Stimulated activated memory B cell treated with anti-CD40 and anti-IgM and Interleukin-4, amounts not matched to agents 10 μg/mL and 1 μg/mL and 100 μg/mL, for 72 hours (primary cell): ENCODE data around the gene TSPAN17.
A peak's percentile ranks its signal among the peaks of the same experiment; 100 is the strongest.

Source experiments
- ATAC-seq: fragments of 150-1000 bp; cut with Tn5 transposase; 2 replicates; pipeline ENCODE4 v1.10.0; 2021
- H3K27ac Mint-ChIP-seq: one replicate; pipeline ENCODE4 v1.8.0; 2022; ENCODE audit warnings: mild to moderate bottlenecking, mixed read lengths
- H3K27me3 Mint-ChIP-seq: one replicate; pipeline ENCODE4 v1.8.0; 2022; ENCODE audit warnings: mixed read lengths
- H3K36me3 Mint-ChIP-seq: one replicate; pipeline ENCODE4 v1.8.0; 2022; ENCODE audit warnings: mixed read lengths
- H3K4me1 Mint-ChIP-seq: one replicate; pipeline ENCODE4 v1.8.0; 2022; ENCODE audit warnings: mixed read lengths
- H3K4me3 Mint-ChIP-seq: one replicate; pipeline ENCODE4 v1.8.0; 2022; ENCODE audit warnings: mild to moderate bottlenecking, moderate library complexity, mixed read lengths
- H3K9me3 Mint-ChIP-seq: one replicate; pipeline ENCODE4 v1.8.0; 2022; ENCODE audit warnings: mixed read lengths

TSPAN17 gene

DNA sequence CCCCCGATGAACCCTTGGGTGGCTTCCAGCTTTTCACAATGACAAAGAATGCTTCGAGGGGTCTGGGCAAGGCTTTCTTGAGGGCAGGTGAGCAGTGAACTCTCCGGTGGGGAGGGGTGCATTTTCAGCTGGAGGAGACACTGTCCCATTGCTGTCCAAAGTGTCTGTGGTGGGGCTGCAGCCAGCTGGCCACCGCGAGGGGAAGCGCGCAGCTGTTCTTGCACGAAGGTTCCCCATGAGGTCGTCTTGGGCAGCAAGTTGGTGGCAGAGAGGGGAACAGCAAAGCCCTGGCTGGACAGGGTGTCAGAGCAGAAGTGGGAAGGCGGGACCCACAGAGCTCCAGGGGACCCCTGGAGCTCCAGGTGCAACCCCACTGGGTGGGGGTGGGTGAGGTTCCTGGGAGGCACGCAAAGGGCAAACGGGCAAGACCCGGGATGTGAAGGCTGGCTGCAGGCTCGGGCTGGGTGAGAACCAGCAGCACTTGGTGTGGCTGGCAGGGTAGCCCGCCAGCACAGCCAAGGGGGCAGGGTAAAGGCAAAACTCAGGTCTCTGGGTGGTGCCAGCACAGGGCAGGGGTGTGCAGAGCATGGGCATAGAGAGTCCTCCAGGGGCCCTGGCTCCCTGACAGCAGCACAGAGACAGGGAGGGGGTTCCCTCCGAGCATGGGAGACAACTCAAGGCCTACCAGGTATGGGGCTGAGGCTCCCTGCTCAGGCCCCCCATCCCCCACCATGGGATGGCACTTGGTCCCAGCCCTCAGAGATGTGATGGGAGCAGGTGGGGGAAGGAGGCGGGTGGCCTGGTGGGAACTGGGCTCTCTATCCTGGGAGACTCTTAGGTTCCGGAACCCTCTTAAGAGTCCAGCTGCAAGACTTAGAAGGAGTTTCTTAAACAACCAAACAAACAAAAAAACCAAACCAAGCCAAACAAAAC, 26.6 kb downstream of the TSPAN17 start:
- peaks cover 35% of the 10 kb centered on the region for H3K4me1 Mint-ChIP-seq
- no peak overlapping the region for H3K27ac Mint-ChIP-seq
- peaks cover 81% of the 10 kb centered on the region for H3K27me3 Mint-ChIP-seq
- H3K4me3 Mint-ChIP-seq, result no peak overlapping the region
- no peak for ATAC-seq
- H3K36me3 Mint-ChIP-seq, result no peaks in the 10 kb centered on the region
- no peaks in the 10 kb centered on the region for H3K9me3 Mint-ChIP-seq

DNA sequence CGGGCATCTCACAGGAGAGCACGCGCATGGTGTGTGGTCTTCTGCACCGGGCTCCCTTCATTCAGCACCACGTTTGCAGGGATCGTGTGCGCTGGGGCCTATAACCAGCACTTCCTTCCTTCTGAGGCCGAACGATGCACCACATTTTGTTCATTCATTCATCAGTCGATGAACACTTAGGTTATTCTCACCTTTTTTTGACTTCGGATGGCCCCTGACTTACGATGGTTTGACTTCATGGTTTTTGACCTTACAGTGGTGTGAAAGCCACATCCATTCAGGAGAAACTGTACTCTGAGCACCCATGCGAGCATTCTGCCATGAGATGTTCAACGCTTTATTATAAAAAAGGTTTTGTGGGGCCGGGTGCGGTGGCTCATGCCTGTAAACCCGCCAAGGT, 27.5 kb downstream of the TSPAN17 start:
- no peak for ATAC-seq
- H3K36me3 Mint-ChIP-seq, result no peaks in the 10 kb centered on the region
- no peak overlapping the region for H3K4me3 Mint-ChIP-seq
- no peaks in the 10 kb centered on the region for H3K9me3 Mint-ChIP-seq
- peaks cover 89% of the 10 kb centered on the region for H3K27me3 Mint-ChIP-seq
- peaks cover 35% of the 10 kb centered on the region for H3K4me1 Mint-ChIP-seq
- no peak overlapping the region for H3K27ac Mint-ChIP-seq

DNA sequence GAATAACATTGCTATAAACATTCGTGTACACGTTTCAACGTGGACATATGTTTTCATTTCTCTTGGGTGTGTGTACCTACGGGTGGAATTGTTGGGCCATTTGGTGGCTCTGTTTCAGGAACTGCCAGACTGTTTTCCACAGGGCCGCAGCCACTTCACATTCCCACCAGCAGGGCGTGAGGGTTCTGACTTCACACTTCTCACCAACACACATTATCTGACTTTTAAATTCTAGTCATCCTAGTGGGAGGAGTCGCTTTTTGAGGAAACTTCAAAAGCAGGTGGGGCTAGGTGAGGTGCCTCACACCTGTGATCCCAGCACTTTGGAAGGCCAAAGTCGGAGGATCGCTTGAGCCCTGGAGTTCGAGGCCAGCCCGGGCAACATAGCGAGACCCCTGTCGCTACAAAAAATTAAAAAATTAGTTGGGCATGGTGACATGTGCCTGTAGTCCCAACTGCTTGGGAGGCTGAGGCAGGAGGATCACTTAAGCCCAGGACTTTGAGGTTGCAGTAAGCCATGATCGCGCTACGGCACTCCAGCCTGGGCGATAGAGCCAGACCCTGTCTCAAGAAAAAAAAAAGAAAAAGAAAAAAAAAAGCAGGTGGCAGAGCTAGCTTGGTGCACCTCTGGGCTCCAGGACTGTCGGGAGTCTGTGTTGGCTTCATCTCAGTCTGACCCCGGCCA, 28.5 kb downstream of the TSPAN17 start:
- Mint-ChIP-seq H3K27me3 (peaks cover 87% of the 10 kb centered on the region), H3K4me3 (no peak overlapping the region), H3K4me1 (peaks cover 35% of the 10 kb centered on the region), H3K36me3 (no peaks in the 10 kb centered on the region), H3K27ac (peak overlapping the region; percentile 17), H3K9me3 (no peaks in the 10 kb centered on the region)
- no peak for ATAC-seq

DNA sequence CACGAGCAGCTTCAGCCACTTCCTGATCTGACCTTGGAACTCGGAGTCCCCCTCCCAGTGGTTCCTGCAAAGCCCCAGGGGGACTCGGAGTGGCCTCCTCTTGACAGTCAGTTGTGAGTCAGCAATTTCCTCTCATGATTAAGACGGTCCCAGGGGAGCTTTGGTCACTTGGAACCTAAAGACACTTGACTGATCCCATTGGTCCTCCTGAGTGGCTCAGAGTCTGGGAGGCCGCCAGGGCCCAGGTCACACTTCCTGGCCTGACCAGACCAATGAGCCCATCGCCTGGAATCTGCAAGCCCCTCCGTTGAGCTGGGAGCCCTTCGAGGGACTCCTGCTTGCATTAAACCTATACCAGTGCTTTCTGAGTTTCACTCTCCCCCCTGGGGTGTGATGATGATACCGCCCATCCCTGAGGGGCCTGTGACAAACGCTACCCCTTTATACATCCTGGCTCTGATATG, 29.1 kb downstream of the TSPAN17 start:
- Mint-ChIP-seq H3K27ac (peak overlapping the region; percentile 17), H3K9me3 (no peaks in the 10 kb centered on the region), H3K4me3 (no peak overlapping the region), H3K27me3 (peaks cover 86% of the 10 kb centered on the region), H3K4me1 (peaks cover 35% of the 10 kb centered on the region), H3K36me3 (no peaks in the 10 kb centered on the region)
- ATAC-seq, result peak; percentile 58

DNA sequence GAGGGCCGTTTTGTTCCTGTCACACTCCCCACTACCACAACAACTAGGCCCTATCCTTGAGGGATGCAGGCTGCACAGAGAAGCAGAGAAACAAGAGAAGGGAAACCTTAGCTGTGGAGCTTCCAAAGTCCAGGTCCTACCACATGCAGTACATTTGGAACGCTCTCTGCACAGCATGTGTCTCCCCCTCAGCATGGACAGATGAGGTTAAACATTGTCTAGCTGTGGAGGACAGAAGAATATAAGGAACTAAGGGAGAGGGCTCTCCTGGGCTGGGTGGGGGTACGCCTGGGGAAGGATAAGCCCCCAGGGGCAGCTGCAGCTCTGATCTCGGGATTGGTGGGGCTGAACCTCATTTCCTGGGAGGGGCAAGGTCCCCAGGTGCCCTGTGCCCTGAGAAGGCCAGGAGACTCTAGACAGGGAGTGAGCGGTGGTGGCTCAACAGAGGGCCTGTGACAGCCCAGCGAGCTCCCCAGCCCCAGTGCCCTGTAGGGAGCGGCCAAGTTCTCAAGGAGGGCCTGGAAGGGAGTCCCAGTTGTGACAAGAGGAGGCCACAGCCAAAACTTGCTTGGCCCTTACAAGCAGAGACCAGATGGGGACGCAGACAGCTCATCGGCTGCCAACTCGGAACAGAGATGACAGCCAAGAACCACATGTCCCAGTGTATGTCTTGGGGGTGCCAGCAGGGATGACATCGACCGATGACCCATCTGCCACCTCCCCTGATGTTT, 30.1 kb downstream of the TSPAN17 start:
- Mint-ChIP-seq H3K27me3 (peaks cover 86% of the 10 kb centered on the region), H3K4me3 (no peak overlapping the region), H3K27ac (peak overlapping the region; percentile 17), H3K4me1 (peaks cover 35% of the 10 kb centered on the region), H3K36me3 (no peaks in the 10 kb centered on the region), H3K9me3 (no peaks in the 10 kb centered on the region)
- ATAC-seq, result no peak

DNA sequence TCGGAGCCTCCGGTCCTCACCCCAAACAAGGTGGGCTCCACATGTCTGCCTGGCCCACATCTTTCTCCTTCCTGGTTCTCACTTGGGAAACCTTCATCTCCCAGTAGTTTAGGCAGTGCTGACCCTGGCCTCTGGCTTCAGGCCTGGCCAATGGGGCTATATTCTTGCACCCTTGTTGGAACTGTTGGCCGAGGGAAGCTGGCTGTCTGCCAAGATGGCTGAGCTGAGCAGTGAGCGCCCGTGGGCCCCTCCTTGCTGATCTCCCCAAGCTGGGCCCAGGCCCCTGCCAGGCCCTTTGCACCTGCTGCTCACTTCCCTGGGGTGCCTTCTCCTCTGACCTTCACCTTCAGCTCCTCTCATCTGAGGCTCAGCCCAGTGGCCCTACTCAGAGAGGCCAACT, 31.3 kb downstream of the TSPAN17 start:
- no peak for ATAC-seq
- H3K27ac Mint-ChIP-seq, result no peak overlapping the region
- H3K36me3 Mint-ChIP-seq, result no peaks in the 10 kb centered on the region
- no peaks in the 10 kb centered on the region for H3K9me3 Mint-ChIP-seq
- peaks cover 81% of the 10 kb centered on the region for H3K27me3 Mint-ChIP-seq
- peaks cover 35% of the 10 kb centered on the region for H3K4me1 Mint-ChIP-seq
- no peak overlapping the region for H3K4me3 Mint-ChIP-seq

DNA sequence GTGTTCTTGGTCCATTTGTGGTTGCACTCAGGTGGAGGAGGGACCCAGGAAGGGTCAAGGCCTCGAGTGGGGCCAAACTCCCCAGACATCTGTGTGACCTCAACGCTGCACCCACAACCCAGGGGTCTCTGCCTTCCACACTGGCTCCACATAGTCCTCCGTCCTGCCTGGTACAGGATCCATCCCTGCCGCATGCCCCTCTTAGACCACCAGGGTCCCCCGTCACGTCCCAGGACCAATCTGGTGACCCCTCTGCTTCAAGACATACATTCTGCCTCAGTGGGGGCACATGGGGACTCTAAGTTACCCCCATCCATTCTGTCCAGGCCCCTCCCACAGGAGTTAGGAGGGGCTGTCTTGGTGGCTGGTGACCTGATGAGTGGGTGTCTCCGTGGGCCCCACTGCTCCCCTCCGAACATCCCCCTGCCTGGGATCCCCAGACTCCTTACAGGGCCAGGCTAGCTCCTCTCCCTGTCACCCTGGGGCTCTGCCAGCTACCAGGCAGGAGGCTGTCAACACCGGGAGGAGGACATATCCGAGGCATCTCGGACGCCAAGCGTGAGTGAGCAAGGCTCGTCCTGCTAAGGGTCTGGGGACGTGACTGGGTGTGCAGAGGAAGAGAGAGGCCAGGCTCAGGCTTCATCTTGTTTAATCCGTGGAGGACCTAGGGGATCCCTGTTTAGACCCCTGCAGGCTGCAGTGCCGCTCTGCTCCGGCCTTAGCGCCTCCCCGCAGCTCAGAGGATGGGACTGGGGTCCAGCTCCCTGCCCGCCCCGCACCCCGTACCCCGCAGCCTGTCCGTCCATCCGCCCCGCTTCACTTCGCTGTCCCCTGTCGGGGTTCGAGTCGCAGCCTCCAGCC, 32.3 kb downstream of the TSPAN17 start:
- Mint-ChIP-seq H3K27me3 (peaks cover 81% of the 10 kb centered on the region), H3K36me3 (no peaks in the 10 kb centered on the region), H3K4me1 (peaks cover 32% of the 10 kb centered on the region), H3K4me3 (no peak overlapping the region), H3K9me3 (peaks cover 5% of the 10 kb centered on the region), H3K27ac (no peak overlapping the region)
- no peak for ATAC-seq

DNA sequence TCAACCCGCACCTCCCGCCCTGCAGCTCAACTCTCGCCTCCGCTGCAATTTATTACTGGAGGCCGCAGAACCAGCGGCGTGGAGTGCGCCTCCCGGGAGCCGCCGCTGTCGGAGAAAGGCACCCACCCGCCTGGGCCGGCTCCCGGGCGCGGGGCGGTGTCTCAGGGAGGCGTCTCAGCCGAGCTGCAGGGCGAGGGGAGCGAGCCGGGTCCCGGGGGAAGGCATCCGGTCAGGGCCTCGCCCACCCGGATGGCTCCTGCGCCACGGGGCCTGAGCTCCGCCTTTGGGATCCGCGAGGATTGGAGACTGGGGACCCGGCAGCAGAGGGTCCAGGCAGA, 32.9 kb downstream of the TSPAN17 start:
- ATAC-seq, result no peak
- peaks cover 4% of the 10 kb centered on the region for H3K36me3 Mint-ChIP-seq
- H3K9me3 Mint-ChIP-seq, result peaks cover 8% of the 10 kb centered on the region
- H3K27ac Mint-ChIP-seq, result no peak overlapping the region
- H3K27me3 Mint-ChIP-seq, result peaks cover 83% of the 10 kb centered on the region
- H3K4me3 Mint-ChIP-seq, result no peak overlapping the region
- H3K4me1 Mint-ChIP-seq, result peaks cover 29% of the 10 kb centered on the region

DNA sequence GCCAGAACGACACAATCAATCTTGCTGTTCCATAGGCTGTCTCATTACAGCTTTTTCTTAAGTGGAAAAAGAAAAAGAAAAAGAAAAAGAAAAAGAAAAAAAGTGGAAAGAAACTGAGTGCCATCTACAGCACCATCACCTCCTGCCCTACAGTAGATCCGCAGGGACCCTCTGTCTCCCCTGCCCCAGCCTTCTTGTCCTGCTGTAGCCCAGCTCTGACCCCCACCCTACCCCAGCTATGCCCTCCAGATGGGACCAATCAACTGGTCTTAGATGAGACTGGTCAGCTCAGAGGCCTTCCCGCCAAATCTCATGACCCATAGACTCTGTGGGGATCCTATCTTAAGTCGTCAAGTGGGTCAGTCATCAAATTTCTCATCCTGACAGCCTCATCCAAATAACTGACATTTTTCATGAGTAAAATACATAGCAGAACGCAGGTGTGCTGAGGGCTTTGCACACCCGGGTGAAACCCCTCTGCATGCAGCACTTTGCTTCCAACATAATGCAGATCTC, 34.8 kb downstream of the TSPAN17 start:
- Mint-ChIP-seq H3K27me3 (peaks cover 76% of the 10 kb centered on the region), H3K9me3 (peaks cover 13% of the 10 kb centered on the region), H3K27ac (no peak overlapping the region), H3K4me1 (peaks cover 12% of the 10 kb centered on the region), H3K36me3 (peaks cover 6% of the 10 kb centered on the region), H3K4me3 (no peak overlapping the region)
- no peak for ATAC-seq

DNA sequence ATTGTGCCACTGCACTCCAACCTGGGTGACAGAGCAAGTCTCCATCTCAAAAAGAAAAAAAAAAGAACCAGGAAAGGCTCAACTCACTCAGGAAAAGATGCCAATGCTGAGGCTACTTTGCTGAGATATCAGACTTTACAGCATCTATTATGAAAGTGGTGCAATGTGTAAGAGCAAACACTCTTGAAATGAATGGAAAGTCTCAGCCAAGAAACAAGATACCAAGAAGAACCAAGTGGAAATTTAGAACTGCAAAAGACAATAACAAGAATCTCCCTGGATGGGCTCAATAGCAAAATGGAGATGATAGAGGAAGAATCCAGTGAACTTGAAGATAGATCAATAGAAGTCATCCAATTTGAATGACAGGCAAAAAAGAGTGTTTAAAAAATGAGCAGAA, 37.7 kb downstream of the TSPAN17 start:
- no peak for ATAC-seq
- no peak overlapping the region for H3K27ac Mint-ChIP-seq
- no peaks in the 10 kb centered on the region for H3K4me1 Mint-ChIP-seq
- peaks cover 57% of the 10 kb centered on the region for H3K27me3 Mint-ChIP-seq
- no peak overlapping the region for H3K4me3 Mint-ChIP-seq
- H3K36me3 Mint-ChIP-seq, result peaks cover 6% of the 10 kb centered on the region
- peaks cover 13% of the 10 kb centered on the region for H3K9me3 Mint-ChIP-seq

DNA sequence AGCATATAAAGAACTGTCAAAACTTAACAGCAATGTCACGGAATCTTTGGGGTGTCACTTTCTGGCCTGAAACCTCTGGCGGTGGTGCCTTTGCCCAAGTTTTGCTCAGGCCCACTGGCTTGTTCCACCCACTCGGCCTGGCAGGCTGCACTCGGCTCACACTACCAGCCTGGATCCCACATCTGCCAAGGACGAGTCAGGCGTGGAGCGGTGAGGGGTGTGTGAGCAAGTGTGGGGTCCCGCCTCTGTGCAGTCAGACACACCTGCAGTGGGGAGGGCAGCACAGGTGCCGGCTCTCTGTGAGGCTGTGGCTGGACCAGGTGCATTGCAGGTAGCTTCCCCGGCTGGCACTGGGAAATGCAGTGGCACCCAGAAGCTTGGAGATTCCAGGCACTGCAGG, 40.0 kb downstream of the TSPAN17 start:
- Mint-ChIP-seq H3K36me3 (peaks cover 6% of the 10 kb centered on the region), H3K27me3 (peaks cover 60% of the 10 kb centered on the region), H3K27ac (no peak overlapping the region), H3K9me3 (peaks cover 13% of the 10 kb centered on the region), H3K4me3 (no peak overlapping the region), H3K4me1 (no peaks in the 10 kb centered on the region)
- ATAC-seq, result no peak

DNA sequence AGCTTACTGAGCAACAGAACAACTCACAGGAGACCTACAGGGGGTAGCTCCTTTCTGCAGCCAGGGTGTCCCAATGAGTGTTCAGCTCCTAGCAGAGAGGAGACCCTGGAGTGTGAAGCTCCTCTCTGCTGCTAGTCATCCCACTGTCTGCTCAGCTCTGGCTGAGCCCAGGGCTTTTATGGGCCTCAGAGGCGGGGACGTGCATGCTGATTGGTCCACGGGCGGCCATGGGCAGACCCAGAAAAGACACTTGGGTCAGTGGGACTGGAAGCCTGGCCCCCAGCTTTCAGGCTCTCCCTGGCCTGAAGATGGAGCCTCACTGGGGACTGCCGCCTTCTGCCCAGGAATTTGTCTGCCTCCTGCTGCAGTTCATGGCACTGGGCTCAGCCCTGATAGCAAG, 40.6 kb downstream of the TSPAN17 start:
- Mint-ChIP-seq H3K27me3 (peaks cover 60% of the 10 kb centered on the region), H3K36me3 (peaks cover 6% of the 10 kb centered on the region)

DNA sequence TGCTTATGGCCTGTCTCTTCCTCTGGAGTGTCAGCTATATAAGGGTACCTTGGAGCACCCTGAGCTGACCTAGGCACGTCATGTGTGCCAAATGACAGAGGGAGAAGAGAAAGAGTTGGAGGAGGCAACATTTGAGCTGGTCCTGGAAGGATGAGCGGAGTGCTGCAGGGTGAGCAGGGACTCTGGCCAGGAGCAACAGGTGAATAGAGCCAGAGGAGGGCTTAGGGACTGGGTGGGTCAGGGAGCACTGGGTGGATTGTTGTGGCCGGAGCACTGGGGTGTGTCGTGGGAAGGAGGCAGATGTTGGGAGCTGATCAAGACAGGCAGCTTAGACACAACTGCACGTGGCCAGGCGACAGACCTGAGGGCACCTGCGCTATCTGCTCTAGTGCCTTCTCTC, 43.6 kb downstream of the TSPAN17 start:
- Mint-ChIP-seq H3K9me3 (peaks cover 1% of the 10 kb centered on the region), H3K4me3 (no peak overlapping the region), H3K36me3 (no peaks in the 10 kb centered on the region), H3K27me3 (peaks cover 66% of the 10 kb centered on the region), H3K4me1 (no peaks in the 10 kb centered on the region), H3K27ac (no peak overlapping the region)
- no peak for ATAC-seq

More for the DNA sequence above, 40.6 kb downstream of the TSPAN17 start:
- H3K9me3 Mint-ChIP-seq, result peaks cover 13% of the 10 kb centered on the region
- no peaks in the 10 kb centered on the region for H3K4me1 Mint-ChIP-seq
- no peak overlapping the region for H3K4me3 Mint-ChIP-seq
- H3K27ac Mint-ChIP-seq, result no peak overlapping the region
- no peak for ATAC-seq

DNA sequence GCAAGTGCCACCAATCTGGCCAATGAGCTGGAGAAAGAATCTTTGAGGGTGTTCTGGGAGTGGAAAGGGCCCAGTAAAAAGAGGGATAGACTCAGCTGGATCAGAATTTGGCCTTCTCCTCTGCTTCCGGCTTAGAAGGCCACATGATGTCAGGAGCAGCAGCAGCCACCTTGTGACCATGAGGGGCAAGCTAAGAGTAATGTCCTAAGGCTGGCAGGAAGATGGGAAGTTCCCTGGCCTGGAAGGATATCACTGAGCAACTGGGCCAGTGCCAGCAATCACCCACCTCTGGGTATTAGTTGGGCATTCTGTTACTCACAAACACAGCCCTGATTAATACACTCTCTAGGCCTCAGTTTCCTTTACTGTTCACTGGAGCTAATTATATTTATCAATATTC, 44.2 kb downstream of the TSPAN17 start:
- Mint-ChIP-seq H3K36me3 (no peaks in the 10 kb centered on the region), H3K4me1 (no peaks in the 10 kb centered on the region), H3K27ac (no peak overlapping the region), H3K27me3 (peaks cover 68% of the 10 kb centered on the region), H3K9me3 (no peaks in the 10 kb centered on the region), H3K4me3 (no peak overlapping the region)
- ATAC-seq, result no peak
